ENCODE results near the gene CFDP1.

CFDP1 gene

DNA sequence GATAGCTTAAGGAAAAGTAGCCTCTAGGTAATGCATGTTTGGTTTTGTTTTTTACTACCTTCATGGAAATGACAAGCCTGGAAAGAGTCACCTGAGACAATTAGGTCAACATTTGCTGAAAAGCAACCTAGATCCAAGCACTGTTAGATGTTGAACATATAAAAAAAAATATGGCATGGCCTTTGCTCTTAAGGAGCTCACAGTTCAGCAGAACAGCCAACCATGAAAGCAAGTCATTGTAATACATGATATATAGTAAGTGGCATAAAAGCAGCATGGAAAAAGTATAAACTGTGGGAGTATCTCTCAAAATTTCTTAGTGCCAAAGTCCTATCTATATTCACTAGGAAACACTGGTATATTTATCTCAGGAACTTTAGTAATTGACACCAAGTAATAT, 31.6 kb downstream of the CFDP1 start:
- Histone ChIP-seq H2AFZ (ENCODE audit: low read length) (no peak overlapping the region), H4K20me1 (ENCODE audit: insufficient read depth, low read length) (no peaks in the 10 kb centered on the region), H3K36me3 (ENCODE audit: insufficient read depth, low read length) (peaks cover 15% of the 10 kb centered on the region; the same call in 1 of the 2 replicates), H3K27ac (ENCODE audit: low read depth, low read length, poor library complexity, severe bottlenecking) (no peak overlapping the region), H3F3A (ENCODE audit: insufficient read depth, low read length) (no peaks in the 10 kb centered on the region), H3K79me2 (ENCODE audit: insufficient read depth, low read length) (no peaks in the 10 kb centered on the region), H3K4me1 (ENCODE audit: insufficient read depth, low read length, severe bottlenecking) (peaks cover 3% of the 10 kb centered on the region), H3K9ac (ENCODE audit: low read length) (no peak overlapping the region), H3K4me3 (ENCODE audit: low read depth, low read length, poor library complexity, severe bottlenecking) (no peak overlapping the region), H3K4me2 (ENCODE audit: low read length) (no peak overlapping the region), H3K9me2 (ENCODE audit: low read depth, low read length) (no peaks in the 10 kb centered on the region), H3K27me3 (ENCODE audit: insufficient read depth, low read length) (no peaks in the 10 kb centered on the region), H3K9me3 (ENCODE audit: low read length) (no peaks in the 10 kb centered on the region)
- TF ChIP-seq, protein P1, sequence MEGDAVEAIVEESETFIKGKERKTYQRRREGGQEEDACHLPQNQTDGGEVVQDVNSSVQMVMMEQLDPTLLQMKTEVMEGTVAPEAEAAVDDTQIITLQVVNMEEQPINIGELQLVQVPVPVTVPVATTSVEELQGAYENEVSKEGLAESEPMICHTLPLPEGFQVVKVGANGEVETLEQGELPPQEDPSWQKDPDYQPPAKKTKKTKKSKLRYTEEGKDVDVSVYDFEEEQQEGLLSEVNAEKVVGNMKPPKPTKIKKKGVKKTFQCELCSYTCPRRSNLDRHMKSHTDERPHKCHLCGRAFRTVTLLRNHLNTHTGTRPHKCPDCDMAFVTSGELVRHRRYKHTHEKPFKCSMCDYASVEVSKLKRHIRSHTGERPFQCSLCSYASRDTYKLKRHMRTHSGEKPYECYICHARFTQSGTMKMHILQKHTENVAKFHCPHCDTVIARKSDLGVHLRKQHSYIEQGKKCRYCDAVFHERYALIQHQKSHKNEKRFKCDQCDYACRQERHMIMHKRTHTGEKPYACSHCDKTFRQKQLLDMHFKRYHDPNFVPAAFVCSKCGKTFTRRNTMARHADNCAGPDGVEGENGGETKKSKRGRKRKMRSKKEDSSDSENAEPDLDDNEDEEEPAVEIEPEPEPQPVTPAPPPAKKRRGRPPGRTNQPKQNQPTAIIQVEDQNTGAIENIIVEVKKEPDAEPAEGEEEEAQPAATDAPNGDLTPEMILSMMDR (IDR thresholded peaks at IDR 0.05; ENCODE audit: low read length): no peak
- no peak for TF ChIP-seq EZH2 (IDR thresholded peaks at IDR 0.05; ENCODE audit: borderline replicate concordance, low read length)

DNA sequence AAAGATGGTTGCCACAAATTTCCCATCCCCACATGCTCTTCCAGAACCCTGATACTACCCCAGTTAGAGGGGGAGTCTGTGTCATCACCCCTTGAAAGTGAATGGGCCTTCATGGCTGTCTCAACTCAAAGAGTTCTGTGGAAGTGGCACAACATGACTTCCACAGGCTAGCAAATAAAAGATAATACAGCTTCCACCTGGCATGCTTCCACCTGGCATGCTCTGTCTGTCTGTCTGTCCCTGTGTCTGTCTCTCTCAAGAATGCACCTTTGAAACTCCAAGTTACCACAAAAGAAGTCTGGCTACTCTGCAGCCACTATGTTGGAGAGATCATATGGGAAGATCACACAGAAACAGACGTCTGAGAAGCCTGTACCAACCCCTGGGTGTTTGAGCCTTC, 35.0 kb downstream of the CFDP1 start:
- H3K36me3 ChIP-seq (ENCODE audit: insufficient read depth, low read length): peaks cover 17% of the 10 kb centered on the region; the same call in 1 of the 2 replicates

DNA sequence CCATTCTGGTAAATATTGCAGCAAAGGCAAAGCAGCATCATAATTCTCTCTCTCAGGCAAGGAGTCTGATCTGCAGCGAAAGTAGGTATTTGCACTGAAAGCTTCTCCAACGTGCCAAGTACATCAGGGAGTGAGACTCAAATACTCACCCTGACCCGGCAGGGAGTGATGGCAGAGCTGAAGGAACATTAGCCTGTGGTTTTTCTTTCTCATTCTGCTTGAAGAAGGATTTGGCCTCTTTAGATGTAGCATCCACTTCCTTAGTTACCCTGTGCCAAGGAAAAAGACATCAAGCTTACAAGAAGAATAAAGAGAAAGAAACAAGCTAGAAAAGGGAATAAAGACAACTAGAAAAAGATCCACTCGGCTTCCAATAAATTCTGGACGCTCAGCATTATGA, 38.4 kb downstream of the CFDP1 start:
- no peak overlapping the region for H3K27ac ChIP-seq (ENCODE audit: low read depth, low read length, poor library complexity, severe bottlenecking)
- H3K4me2 ChIP-seq (ENCODE audit: low read length): no peak overlapping the region
- no peaks in the 10 kb centered on the region for H3F3A ChIP-seq (ENCODE audit: insufficient read depth, low read length)
- H3K9ac ChIP-seq (ENCODE audit: low read length): no peak overlapping the region
- TF ChIP-seq EZH2 (IDR thresholded peaks at IDR 0.05; ENCODE audit: borderline replicate concordance, low read length): no peak
- TF ChIP-seq, protein P1 (IDR thresholded peaks at IDR 0.05; ENCODE audit: low read length): no peak
- no peaks in the 10 kb centered on the region for H3K9me3 ChIP-seq (ENCODE audit: low read length)
- no peak overlapping the region for H3K4me3 ChIP-seq (ENCODE audit: low read depth, low read length, poor library complexity, severe bottlenecking)
- H3K9me2 ChIP-seq (ENCODE audit: low read depth, low read length): no peaks in the 10 kb centered on the region
- H2AFZ ChIP-seq (ENCODE audit: low read length): no peak overlapping the region
- no peaks in the 10 kb centered on the region for H4K20me1 ChIP-seq (ENCODE audit: insufficient read depth, low read length)
- no peaks in the 10 kb centered on the region for H3K79me2 ChIP-seq (ENCODE audit: insufficient read depth, low read length)
- H3K36me3 ChIP-seq (ENCODE audit: insufficient read depth, low read length): peaks cover 39% of the 10 kb centered on the region; the same call in 1 of the 2 replicates
- H3K4me1 ChIP-seq (ENCODE audit: insufficient read depth, low read length, severe bottlenecking): no peaks in the 10 kb centered on the region
- H3K27me3 ChIP-seq (ENCODE audit: insufficient read depth, low read length): no peaks in the 10 kb centered on the region

More for the DNA sequence above, 35.0 kb downstream of the CFDP1 start:
- TF ChIP-seq, protein P1 (IDR thresholded peaks at IDR 0.05; ENCODE audit: low read length): no peak
- no peak for TF ChIP-seq EZH2 (IDR thresholded peaks at IDR 0.05; ENCODE audit: borderline replicate concordance, low read length)
- no peaks in the 10 kb centered on the region for H3F3A ChIP-seq (ENCODE audit: insufficient read depth, low read length)
- peaks cover 3% of the 10 kb centered on the region for H3K4me1 ChIP-seq (ENCODE audit: insufficient read depth, low read length, severe bottlenecking)
- H3K9me2 ChIP-seq (ENCODE audit: low read depth, low read length): no peaks in the 10 kb centered on the region
- no peaks in the 10 kb centered on the region for H3K27me3 ChIP-seq (ENCODE audit: insufficient read depth, low read length)
- no peak overlapping the region for H3K4me2 ChIP-seq (ENCODE audit: low read length)
- H3K4me3 ChIP-seq (ENCODE audit: low read depth, low read length, poor library complexity, severe bottlenecking): no peak overlapping the region
- no peaks in the 10 kb centered on the region for H3K9me3 ChIP-seq (ENCODE audit: low read length)
- no peak overlapping the region for H3K27ac ChIP-seq (ENCODE audit: low read depth, low read length, poor library complexity, severe bottlenecking)
- H3K79me2 ChIP-seq (ENCODE audit: insufficient read depth, low read length): no peaks in the 10 kb centered on the region
- H4K20me1 ChIP-seq (ENCODE audit: insufficient read depth, low read length): no peaks in the 10 kb centered on the region
- no peak overlapping the region for H2AFZ ChIP-seq (ENCODE audit: low read length)
- no peak overlapping the region for H3K9ac ChIP-seq (ENCODE audit: low read length)

All from OCI-LY1 (cell line).